KMS-11 (cell line): ENCODE data around the gene ADAMTS2.

Experiments used
- H2AFZ ChIP-seq: fragments of 200-600 bp; sonication (generic); 2 replicates; pipeline ENCODE4 v1.6.1; 2016; ENCODE audit warnings: antibody characterized with exemption, mixed run types, low read depth
- H3K27ac ChIP-seq: fragments of 200-600 bp; sonication (generic); 2 replicates; pipeline ENCODE4 v1.6.1; 2016; ENCODE audit warnings: mild to moderate bottlenecking, mixed run types
- H3K27me3 ChIP-seq: fragments of 200-600 bp; sonication (generic); 2 replicates; pipeline ENCODE4 v1.6.1; 2017; ENCODE audit warnings: mild to moderate bottlenecking, low read depth, mixed run types, moderate library complexity; ENCODE audit not compliant: insufficient read depth
- H3K36me3 ChIP-seq: fragments of 200-600 bp; sonication (generic); 2 replicates; pipeline ENCODE4 v1.6.1; 2017; ENCODE audit warnings: mild to moderate bottlenecking, mixed run types; ENCODE audit not compliant: insufficient read depth
- H3K4me1 ChIP-seq: fragments of 200-600 bp; sonication (generic); 2 replicates; pipeline ENCODE4 v1.6.1; 2016; ENCODE audit warnings: mild to moderate bottlenecking, low read depth, mixed run types; ENCODE audit not compliant: poor library complexity, severe bottlenecking
- H3K4me2 ChIP-seq: fragments of 200-600 bp; sonication (generic); 2 replicates; pipeline ENCODE4 v1.7.0; 2016; ENCODE audit warnings: mild to moderate bottlenecking, mixed run types
- H3K4me3 ChIP-seq: fragments of 200-600 bp; sonication (generic); IDR thresholded peaks from 2 replicates; pipeline ENCODE4 v1.6.1; 2017; ENCODE audit warnings: low read depth, low read length, mixed read lengths; ENCODE audit not compliant: insufficient read depth
- H3K79me2 ChIP-seq: fragments of 200-600 bp; sonication (generic); 2 replicates; pipeline ENCODE4 v1.6.1; 2016; ENCODE audit warnings: low read depth, mixed run types; ENCODE audit not compliant: insufficient read depth
- H3K9ac ChIP-seq: fragments of 200-600 bp; sonication (generic); 2 replicates; pipeline ENCODE4 v1.6.1; 2016; ENCODE audit warnings: mild to moderate bottlenecking, mixed run types
- H4K20me1 ChIP-seq: fragments of 200-600 bp; sonication (generic); 2 replicates; pipeline ENCODE4 v1.6.1; 2016; ENCODE audit warnings: mild to moderate bottlenecking, mixed run types; ENCODE audit not compliant: insufficient read depth
- CTCF ChIP-seq: fragments of 200-600 bp; sonication (generic); conservative IDR thresholded peaks from 2 replicates; pipeline ENCODE4 v1.6.1; 2017; ENCODE audit warnings: low read depth, mild to moderate bottlenecking, antibody characterized with exemption, low read length, moderate library complexity, mixed read lengths

ADAMTS2 gene

GRCh38 chr5:179180061-179180610 is 165.1 kb downstream of the ADAMTS2 start:
- Histone ChIP-seq H4K20me1 (no peaks in the 10 kb centered on the region), H3K79me2 (no peaks in the 10 kb centered on the region), H3K27me3 (no peaks in the 10 kb centered on the region; the same call in 1 of the 2 replicates), H3K36me3 (no peaks in the 10 kb centered on the region), H2AFZ (no peak overlapping the region), H3K27ac (no peak overlapping the region), H3K4me3 (no peak overlapping the region), H3K9ac (no peak overlapping the region), H3K4me1 (no peaks in the 10 kb centered on the region), H3K4me2 (no peak overlapping the region)
- TF ChIP-seq CTCF = no peak

GRCh38 chr5:179177711-179178575 is 167.3 kb downstream of the ADAMTS2 start:
- no peak overlapping the region for H3K4me3 ChIP-seq
- no peaks in the 10 kb centered on the region for H4K20me1 ChIP-seq
- H3K27ac ChIP-seq = no peak overlapping the region
- TF ChIP-seq CTCF = no peak
- no peak overlapping the region for H3K9ac ChIP-seq
- no peak overlapping the region for H3K4me2 ChIP-seq
- H3K79me2 ChIP-seq = no peaks in the 10 kb centered on the region
- H2AFZ ChIP-seq = no peak overlapping the region
- H3K36me3 ChIP-seq = no peaks in the 10 kb centered on the region
- no peaks in the 10 kb centered on the region; the same call in 1 of the 2 replicates for H3K27me3 ChIP-seq
- H3K4me1 ChIP-seq = no peaks in the 10 kb centered on the region

- Histone ChIP-seq H3K36me3 (no peaks in the 10 kb centered on the region), H3K79me2 (no peaks in the 10 kb centered on the region), H3K27me3 (no peaks in the 10 kb centered on the region; the same call in 1 of the 2 replicates), H3K4me2 (no peak overlapping the region), H3K27ac (no peak overlapping the region), H2AFZ (no peak overlapping the region), H3K9ac (no peak overlapping the region), H3K4me1 (no peaks in the 10 kb centered on the region), H3K4me3 (no peak overlapping the region), H4K20me1 (no peaks in the 10 kb centered on the region)
- no peak for TF ChIP-seq CTCF
Measured at GRCh38 chr5:179176571-179177230, 168.6 kb downstream of the ADAMTS2 start.

- no peaks in the 10 kb centered on the region for H3K79me2 ChIP-seq
- no peaks in the 10 kb centered on the region for H4K20me1 ChIP-seq
- H3K4me1 ChIP-seq = no peaks in the 10 kb centered on the region
- H3K4me3 ChIP-seq = no peak overlapping the region
- no peak overlapping the region for H3K4me2 ChIP-seq
- no peaks in the 10 kb centered on the region for H3K36me3 ChIP-seq
- H3K27ac ChIP-seq = no peak overlapping the region
- no peak for TF ChIP-seq CTCF
- no peaks in the 10 kb centered on the region; the same call in 1 of the 2 replicates for H3K27me3 ChIP-seq
- H2AFZ ChIP-seq = no peak overlapping the region
- H3K9ac ChIP-seq = no peak overlapping the region
Measured at GRCh38 chr5:179176166-179176565, 169.1 kb downstream of the ADAMTS2 start.
